Measurements from ENCODE around the gene TMEM86B. TPM values are rescaled to one million over a fixed set of nuclear protein-coding genes. Genes with fewer than 3 reads are reported as not detected.

TMEM86B gene
- total and polyA plus RNA-seq, 2 donors (not counting 1 experiment from before 2014, with no cell fraction given) = 0.34 to 1.3 TPM

GRCh38 chr19:55266404-55266803, 37.8 kb upstream of the TMEM86B start:
- Histone ChIP-seq H3K27ac (ENCODE audit: insufficient read depth, low read length) (no peak overlapping the region), H2AFZ (ENCODE audit: low read length) (no peak overlapping the region), H3K4me3 (replicated peaks in 1 of 4; ENCODE audit: control extremely low read depth in 1 of 4, insufficient read depth in 1 of 4, low read depth in 3 of 4, low read length in 4 of 4) (no peak overlapping the region), H3K36me3 (ENCODE audit: control insufficient read depth, insufficient read depth, low read length) (peaks cover 2% of the 10 kb centered on the region), H3K4me2 (ENCODE audit: extremely low read depth, insufficient read depth, low read length) (no peak overlapping the region), H3K79me2 (ENCODE audit: control insufficient read depth, insufficient read depth, low read length) (peaks cover 2% of the 10 kb centered on the region), H4K20me1 (ENCODE audit: control insufficient read depth, extremely low read depth, insufficient read depth, low read length) (no peaks in the 10 kb centered on the region), H3K9me3 (ENCODE audit: control insufficient read depth, insufficient read depth, low read depth, low read length) (no peaks in the 10 kb centered on the region), H3K27me3 (ENCODE audit: control insufficient read depth, insufficient read depth, low read length) (no peaks in the 10 kb centered on the region), H3K9ac (ENCODE audit: insufficient read depth, low read length) (no peak overlapping the region), H3K4me1 (ENCODE audit: control insufficient read depth, extremely low read depth, insufficient read depth, low read length) (no peaks in the 10 kb centered on the region)
- TF ChIP-seq CTCF (conservative IDR thresholded peaks at IDR 0.05 in 1 of 2, IDR thresholded peaks at IDR 0.05 in 1 of 2; ENCODE audit: low read depth in 1 of 2, low read length in 2 of 2) (no peak), EZH2 (IDR thresholded peaks at IDR 0.05; ENCODE audit: low read length, missing control alignments) (no peak)
- DNase-seq (ENCODE audit: low read depth in 2 of 2) = no peak

- Histone ChIP-seq H3K9ac (ENCODE audit: insufficient read depth, low read length) (no peak overlapping the region), H3K27ac (ENCODE audit: insufficient read depth, low read length) (no peak overlapping the region), H3K36me3 (ENCODE audit: control insufficient read depth, insufficient read depth, low read length) (peaks cover 2% of the 10 kb centered on the region), H4K20me1 (ENCODE audit: control insufficient read depth, extremely low read depth, insufficient read depth, low read length) (no peaks in the 10 kb centered on the region), H3K27me3 (ENCODE audit: control insufficient read depth, insufficient read depth, low read length) (no peaks in the 10 kb centered on the region), H3K79me2 (ENCODE audit: control insufficient read depth, insufficient read depth, low read length) (peaks cover 2% of the 10 kb centered on the region), H3K4me3 (replicated peaks in 1 of 4; ENCODE audit: control extremely low read depth in 1 of 4, insufficient read depth in 1 of 4, low read depth in 3 of 4, low read length in 4 of 4) (no peak overlapping the region), H3K4me1 (ENCODE audit: control insufficient read depth, extremely low read depth, insufficient read depth, low read length) (no peaks in the 10 kb centered on the region), H2AFZ (ENCODE audit: low read length) (no peak overlapping the region), H3K4me2 (ENCODE audit: extremely low read depth, insufficient read depth, low read length) (no peak overlapping the region), H3K9me3 (ENCODE audit: control insufficient read depth, insufficient read depth, low read depth, low read length) (no peaks in the 10 kb centered on the region)
- TF ChIP-seq CTCF (conservative IDR thresholded peaks at IDR 0.05 in 1 of 2, IDR thresholded peaks at IDR 0.05 in 1 of 2; ENCODE audit: low read depth in 1 of 2, low read length in 2 of 2) (no peak), EZH2 (IDR thresholded peaks at IDR 0.05; ENCODE audit: low read length, missing control alignments) (no peak)
- DNase-seq (ENCODE audit: low read depth in 2 of 2) = no peak
These were observed 37.3 kb upstream of the TMEM86B start for GRCh38 chr19:55265723-55266386.

GRCh38 chr19:55265173-55265572, 36.6 kb upstream of the TMEM86B start:
- Histone ChIP-seq H3K36me3 (ENCODE audit: control insufficient read depth, insufficient read depth, low read length) (peaks cover 2% of the 10 kb centered on the region), H3K27me3 (ENCODE audit: control insufficient read depth, insufficient read depth, low read length) (no peaks in the 10 kb centered on the region), H3K9me3 (ENCODE audit: control insufficient read depth, insufficient read depth, low read depth, low read length) (no peaks in the 10 kb centered on the region), H3K4me1 (ENCODE audit: control insufficient read depth, extremely low read depth, insufficient read depth, low read length) (no peaks in the 10 kb centered on the region), H3K9ac (ENCODE audit: insufficient read depth, low read length) (no peak overlapping the region), H3K4me2 (ENCODE audit: extremely low read depth, insufficient read depth, low read length) (no peak overlapping the region), H2AFZ (ENCODE audit: low read length) (no peak overlapping the region), H3K79me2 (ENCODE audit: control insufficient read depth, insufficient read depth, low read length) (peaks cover 2% of the 10 kb centered on the region), H3K27ac (ENCODE audit: insufficient read depth, low read length) (no peak overlapping the region), H3K4me3 (replicated peaks in 1 of 4; ENCODE audit: control extremely low read depth in 1 of 4, insufficient read depth in 1 of 4, low read depth in 3 of 4, low read length in 4 of 4) (no peak overlapping the region), H4K20me1 (ENCODE audit: control insufficient read depth, extremely low read depth, insufficient read depth, low read length) (no peaks in the 10 kb centered on the region)
- no peak for DNase-seq (ENCODE audit: low read depth in 2 of 2)
- TF ChIP-seq EZH2 (IDR thresholded peaks at IDR 0.05; ENCODE audit: low read length, missing control alignments) = no peak
- no peak for TF ChIP-seq CTCF (conservative IDR thresholded peaks at IDR 0.05 in 1 of 2, IDR thresholded peaks at IDR 0.05 in 1 of 2; ENCODE audit: low read depth in 1 of 2, low read length in 2 of 2)

Measured in fibroblast of lung (primary cell).